Natural killer cell (primary cell): Measurements from ENCODE around the gene BBS9. TPM values are rescaled to one million over a fixed set of nuclear protein-coding genes. Genes with fewer than 3 reads are reported as not detected.

ENCODE experiments used
- ATAC-seq, 3 donors: fragments of 150-1000 bp in 2 of 3; fragments of 200-7000 bp in 1 of 3; cut with Tn5 transposase; 1 replicate in 1 of 3; 2 replicates in 2 of 3; pipeline ENCODE4 v1.10.0; 2021; ENCODE audit warnings: mild to moderate bottlenecking in 2 of 3, moderate library complexity in 2 of 3
- DNase-seq, 2 donors: peaks; one replicate each; pipeline versions ENCODE4 v3.0.0 to v3.0.0-alpha.2; 2013 to 2021; ENCODE audit warnings: mixed read lengths in 1 of 2
- H3K27ac ChIP-seq: one replicate; pipeline ENCODE4 v1.5.1; 2013; ENCODE audit warnings: mild to moderate bottlenecking, low read length
- H3K27me3 ChIP-seq: one replicate; pipeline ENCODE4 v1.6.1; 2013; ENCODE audit warnings: low read length; ENCODE audit not compliant: control insufficient read depth, insufficient read depth
- H3K36me3 ChIP-seq: one replicate; pipeline ENCODE4 v1.6.1; 2013; ENCODE audit warnings: low read length; ENCODE audit not compliant: control insufficient read depth, insufficient read depth
- H3K4me1 ChIP-seq: one replicate; pipeline ENCODE4 v1.6.1; 2013; ENCODE audit warnings: low read length; ENCODE audit not compliant: control insufficient read depth, insufficient read depth
- H3K4me3 ChIP-seq: one replicate; pipeline ENCODE4 v1.5.1; 2013; ENCODE audit warnings: low read length
- H3K9me3 ChIP-seq: one replicate; pipeline ENCODE4 v1.6.1; 2013; ENCODE audit warnings: low read length; ENCODE audit not compliant: control insufficient read depth, insufficient read depth
- H3K27ac Mint-ChIP-seq, 2 donors: one replicate each; pipeline ENCODE4 v1.8.0; 2022; ENCODE audit warnings: mild to moderate bottlenecking in 2 of 2, mixed read lengths in 2 of 2, moderate library complexity in 1 of 2
- H3K27me3 Mint-ChIP-seq, 2 donors: one replicate each; pipeline ENCODE4 v1.8.0; 2022; ENCODE audit warnings: low read depth in 2 of 2, mixed read lengths in 2 of 2
- H3K36me3 Mint-ChIP-seq: one replicate; pipeline ENCODE4 v1.8.0; 2022; ENCODE audit warnings: mixed read lengths
- H3K4me1 Mint-ChIP-seq, 2 donors: one replicate each; pipeline ENCODE4 v1.8.0; 2022; ENCODE audit warnings: mixed read lengths in 2 of 2
- H3K4me3 Mint-ChIP-seq: one replicate; pipeline ENCODE4 v1.8.0; 2022; ENCODE audit warnings: mild to moderate bottlenecking, moderate library complexity, mixed read lengths
- H3K9me3 Mint-ChIP-seq, 2 donors: one replicate each; pipeline ENCODE4 v1.8.0; 2022; ENCODE audit warnings: mixed read lengths in 2 of 2
- WGBS: methylation state at CpG from one replicate; pipeline ENCODE4 v1.1.7; 2013; ENCODE audit warnings: missing lambda C conversion rate; ENCODE audit not compliant: insufficient coverage; 5-methylcytosine and 5-hydroxymethylcytosine counted together
- intact Hi-C: fragments of 100-400 bp; cut with micrococcal nuclease; formaldehyde crosslinking; loops from one replicate; pipeline ENCODE4 v1.14.2; 2022
- total RNA-seq, 4 donors: library from RNA; stranded (reverse); fragments of 120-200 nt in 1 of 4; gene quantifications; one replicate each; pipeline versions ENCODE4 v1.2.3 to v1.2.4, GENCODE V29; 2013 to 2022
- TF ChIP-seq, protein P1 (sequence below): fragments of 200-600 bp; IDR thresholded peaks from one replicate; pipeline ENCODE4 v1.8.0; 2022; ENCODE audit warnings: antibody characterized with exemption

BBS9 gene
- total RNA-seq, 3 donors from 2014 or later (not counting 1 experiment from before 2014, with no cell fraction given): 25.1 to 34.6 (median 34.4) TPM

DNA sequence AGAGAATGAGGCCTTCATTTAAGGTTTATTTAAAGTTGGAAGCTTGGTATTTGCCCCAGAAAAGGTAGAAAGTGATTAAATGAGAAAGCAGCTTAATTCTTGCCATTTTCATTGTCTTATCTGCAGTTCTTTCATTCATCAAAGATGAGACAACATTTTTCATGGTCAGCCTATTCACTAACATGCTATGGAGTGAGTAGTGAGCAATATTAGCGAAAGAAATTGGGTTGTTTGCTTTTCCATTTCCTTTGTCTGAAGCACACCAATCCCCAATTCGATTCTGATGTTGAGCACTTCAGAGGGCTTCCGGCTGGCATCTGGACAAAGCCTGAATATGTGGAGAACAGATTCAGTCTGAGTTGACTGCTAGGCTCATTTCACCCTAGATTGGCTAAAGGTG, 317.2 kb downstream of the BBS9 start:
- Mint-ChIP-seq H3K27me3 (no peaks in the 10 kb centered on the region), H3K4me1 (peaks cover 27% of the 10 kb centered on the region in 2 donors), H3K9me3 (no peaks in the 10 kb centered on the region), H3K4me3 (no peak overlapping the region), H3K27ac (no peak overlapping the region), H3K36me3 (no peaks in the 10 kb centered on the region)
- H3K27ac ChIP-seq: no peak overlapping the region
- WGBS: 98% methylated on average over 3 of the region's 3 CpGs
- no peak for DNase-seq
- no peak for ATAC-seq
- TF ChIP-seq, protein P1, sequence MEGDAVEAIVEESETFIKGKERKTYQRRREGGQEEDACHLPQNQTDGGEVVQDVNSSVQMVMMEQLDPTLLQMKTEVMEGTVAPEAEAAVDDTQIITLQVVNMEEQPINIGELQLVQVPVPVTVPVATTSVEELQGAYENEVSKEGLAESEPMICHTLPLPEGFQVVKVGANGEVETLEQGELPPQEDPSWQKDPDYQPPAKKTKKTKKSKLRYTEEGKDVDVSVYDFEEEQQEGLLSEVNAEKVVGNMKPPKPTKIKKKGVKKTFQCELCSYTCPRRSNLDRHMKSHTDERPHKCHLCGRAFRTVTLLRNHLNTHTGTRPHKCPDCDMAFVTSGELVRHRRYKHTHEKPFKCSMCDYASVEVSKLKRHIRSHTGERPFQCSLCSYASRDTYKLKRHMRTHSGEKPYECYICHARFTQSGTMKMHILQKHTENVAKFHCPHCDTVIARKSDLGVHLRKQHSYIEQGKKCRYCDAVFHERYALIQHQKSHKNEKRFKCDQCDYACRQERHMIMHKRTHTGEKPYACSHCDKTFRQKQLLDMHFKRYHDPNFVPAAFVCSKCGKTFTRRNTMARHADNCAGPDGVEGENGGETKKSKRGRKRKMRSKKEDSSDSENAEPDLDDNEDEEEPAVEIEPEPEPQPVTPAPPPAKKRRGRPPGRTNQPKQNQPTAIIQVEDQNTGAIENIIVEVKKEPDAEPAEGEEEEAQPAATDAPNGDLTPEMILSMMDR: no peak
- intact Hi-C loops: no loop called here
- H3K4me3 ChIP-seq: no peak overlapping the region
- H3K36me3 ChIP-seq: no peaks in the 10 kb centered on the region
- no peaks in the 10 kb centered on the region for H3K4me1 ChIP-seq
- H3K27me3 ChIP-seq: no peaks in the 10 kb centered on the region
- H3K9me3 ChIP-seq: no peaks in the 10 kb centered on the region

GRCh38 chr7:33448035-33448434, 318.7 kb downstream of the BBS9 start:
- H3K9me3 ChIP-seq: no peaks in the 10 kb centered on the region
- H3K36me3 Mint-ChIP-seq: no peaks in the 10 kb centered on the region
- 9% methylated on average over 5 of the region's 6 CpGs for WGBS
- H3K9me3 Mint-ChIP-seq: no peaks in the 10 kb centered on the region
- no peaks in the 10 kb centered on the region for H3K4me1 ChIP-seq
- peaks cover 27% of the 10 kb centered on the region in 2 donors for H3K4me1 Mint-ChIP-seq
- H3K27me3 Mint-ChIP-seq: no peaks in the 10 kb centered on the region
- DNase-seq: peak in 1 of 2 donors; percentile 1
- no peak for ATAC-seq
- H3K4me3 ChIP-seq: no peak overlapping the region
- H3K36me3 ChIP-seq: no peaks in the 10 kb centered on the region
- H3K27ac Mint-ChIP-seq: peak overlapping the region in 1 of 2 donors; percentile 21
- H3K27me3 ChIP-seq: no peaks in the 10 kb centered on the region
- no peak overlapping the region for H3K27ac ChIP-seq
- no peak overlapping the region for H3K4me3 Mint-ChIP-seq
- intact Hi-C loops: no loop called here
- TF ChIP-seq, protein P1: no peak

DNA sequence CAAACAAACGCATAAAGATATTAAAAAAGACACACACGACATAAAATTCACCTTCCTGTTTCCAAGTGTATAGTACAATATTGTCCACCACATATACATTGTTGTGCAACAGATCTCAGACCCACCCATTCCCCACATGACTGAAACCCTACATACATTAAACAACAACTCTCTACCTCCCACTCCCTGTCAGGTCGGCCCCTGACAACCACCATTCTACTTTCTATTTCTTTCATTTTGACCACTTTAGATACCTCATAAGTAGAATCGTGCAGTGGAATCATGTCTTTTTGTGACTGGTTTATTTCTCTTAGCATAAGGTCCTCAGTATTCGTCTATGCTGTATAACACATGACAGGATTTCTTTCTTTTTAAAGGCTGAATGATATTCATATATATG, 320.5 kb downstream of the BBS9 start:
- no peaks in the 10 kb centered on the region for H3K36me3 Mint-ChIP-seq

More for the DNA sequence above, 320.5 kb downstream of the BBS9 start:
- ATAC-seq (no peak), DNase-seq (no peak)
- H3K36me3 ChIP-seq: no peaks in the 10 kb centered on the region
- Mint-ChIP-seq H3K4me1 (peaks cover 27% of the 10 kb centered on the region in 2 donors), H3K4me3 (no peak overlapping the region), H3K9me3 (no peaks in the 10 kb centered on the region), H3K27ac (no peak overlapping the region), H3K27me3 (no peaks in the 10 kb centered on the region)
- no peaks in the 10 kb centered on the region for H3K4me1 ChIP-seq
- H3K9me3 ChIP-seq: no peaks in the 10 kb centered on the region
- no peak overlapping the region for H3K4me3 ChIP-seq
- intact Hi-C loops: no loop called here
- no peak overlapping the region for H3K27ac ChIP-seq
- WGBS: 70% methylated on average over 5 of the region's 5 CpGs
- H3K27me3 ChIP-seq: no peaks in the 10 kb centered on the region
- TF ChIP-seq, protein P1: no peak
